ENCODE data around the gene GTPBP4. TPM values are rescaled to one million over a fixed set of nuclear protein-coding genes. Genes with fewer than 3 reads are reported as not detected.

The GTPBP4 gene
- total RNA-seq, 2 experiments from 2014 or later, result 119 to 128 TPM

DNA sequence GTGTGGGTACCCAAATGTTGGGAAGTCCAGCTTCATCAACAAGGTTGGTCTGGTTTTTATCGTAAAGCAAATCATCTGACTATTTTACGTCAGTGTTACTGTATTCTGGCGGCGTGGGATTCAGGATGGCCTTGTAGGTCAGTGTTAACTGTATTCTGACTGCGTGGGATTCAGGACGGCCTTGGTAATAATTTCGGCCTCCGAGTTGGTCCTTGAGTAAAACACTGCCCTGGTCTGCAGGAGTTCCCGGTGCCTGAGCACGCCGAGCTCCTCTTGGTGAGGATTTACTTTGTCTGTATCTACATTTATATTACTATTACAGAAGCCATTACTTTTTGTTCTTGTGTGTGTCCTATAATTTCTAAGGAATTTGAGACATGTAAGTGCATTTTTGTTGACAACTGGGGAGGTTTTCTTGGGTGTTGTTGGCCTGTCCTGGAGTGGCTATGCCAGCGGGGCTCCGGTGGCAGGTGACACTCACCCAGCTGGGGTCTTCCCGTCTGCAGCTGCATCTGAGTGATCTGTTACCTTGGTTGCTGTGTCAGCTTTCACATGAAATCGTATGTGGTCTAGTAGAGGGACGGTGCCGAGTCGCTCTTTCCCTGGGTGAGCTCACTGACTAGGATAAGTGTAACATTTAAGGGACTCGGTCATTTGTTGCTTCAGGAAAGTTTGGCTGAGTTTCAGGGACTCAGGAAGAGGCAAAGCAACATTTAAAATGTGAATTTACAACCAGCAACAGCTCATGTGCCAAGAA, 9.2 kb downstream of the GTPBP4 start:
- Mint-ChIP-seq H3K4me3 (no peak overlapping the region), H3K36me3 (ENCODE audit: low read depth) (peaks cover 88% of the 10 kb centered on the region), H3K9me3 (peaks cover 8% of the 10 kb centered on the region), H3K27me3 (no peaks in the 10 kb centered on the region), H3K4me1 (ENCODE audit: low read depth) (peaks cover 22% of the 10 kb centered on the region), H3K27ac (no peak overlapping the region)
- ChIA-PET CTCF (interaction anchor here (1.2 to 1.5 kb wide), 2 partner anchors 19 to 20 kb away, joined by 3 read pairs; no protein-coding TSS in a partner anchor), POLR2A (interaction anchor here (0.8 to 3.2 kb wide), 5 partner anchors 9 to 51 kb away, joined by 3 to 10 read pairs (median 4); partner anchors contain the start of gene GTPBP4)
- ATAC-seq (no peak), DNase-seq (no peak)
- no peak for TF ChIP-seq CTCF (IDR thresholded peaks at IDR 0.05)
- intact Hi-C loops (cut with micrococcal nuclease), result no loop called here

- Mint-ChIP-seq H3K27me3 (no peaks in the 10 kb centered on the region), H3K27ac (no peak overlapping the region), H3K36me3 (ENCODE audit: low read depth) (peaks cover 79% of the 10 kb centered on the region), H3K9me3 (peaks cover 8% of the 10 kb centered on the region), H3K4me1 (ENCODE audit: low read depth) (peaks cover 21% of the 10 kb centered on the region), H3K4me3 (no peak overlapping the region)
- TF ChIP-seq CTCF (IDR thresholded peaks at IDR 0.05), result no peak
- ATAC-seq, result no peak
- no peak for DNase-seq
- ChIA-PET CTCF (interaction anchor here (0.8 kb wide), 1 partner anchor 34 kb away, joined by 3 read pairs; no protein-coding TSS in a partner anchor), POLR2A (interaction anchor here (0.7 to 2.7 kb wide), 3 partner anchors 8 to 78 kb away, joined by 3 to 18 read pairs (median 9); no protein-coding TSS in a partner anchor)
- intact Hi-C loops (cut with micrococcal nuclease), result no loop called here
These were observed 14.3 kb downstream of the GTPBP4 start for GRCh38 chr10:1002425-1003006.

GRCh38 chr10:1003884-1004670, 15.8 kb downstream of the GTPBP4 start:
- ChIA-PET CTCF (interaction anchor here (0.9 to 1.0 kb wide), 2 partner anchors 8 to 69 kb away, joined by 3 read pairs; no protein-coding TSS in a partner anchor), POLR2A (interaction anchor here (0.7 to 2.7 kb wide), 7 partner anchors 10 to 55 kb away, joined by 3 to 18 read pairs (median 6); no protein-coding TSS in a partner anchor)
- no peak overlapping the region for H3K4me3 Mint-ChIP-seq
- no peak for TF ChIP-seq CTCF (IDR thresholded peaks at IDR 0.05)
- ATAC-seq (no peak), DNase-seq (no peak)
- intact Hi-C loops (cut with micrococcal nuclease), result no loop called here
- no peak overlapping the region for H3K27ac Mint-ChIP-seq
- no peaks in the 10 kb centered on the region for H3K27me3 Mint-ChIP-seq
- peaks cover 76% of the 10 kb centered on the region for H3K36me3 Mint-ChIP-seq (ENCODE audit: low read depth)
- peaks cover 24% of the 10 kb centered on the region for H3K4me1 Mint-ChIP-seq (ENCODE audit: low read depth)
- H3K9me3 Mint-ChIP-seq, result peaks cover 8% of the 10 kb centered on the region

GRCh38 chr10:1006573-1006972, 18.3 kb downstream of the GTPBP4 start:
- ChIA-PET CTCF (no interaction called here), POLR2A (interaction anchor here (1.5 kb wide), 1 partner anchor 30 kb away, joined by 3 read pairs; no protein-coding TSS in a partner anchor)
- Mint-ChIP-seq H3K4me3 (no peak overlapping the region), H3K27me3 (no peaks in the 10 kb centered on the region), H3K4me1 (ENCODE audit: low read depth) (peaks cover 23% of the 10 kb centered on the region), H3K27ac (no peak overlapping the region), H3K9me3 (peaks cover 4% of the 10 kb centered on the region), H3K36me3 (ENCODE audit: low read depth) (peaks cover 76% of the 10 kb centered on the region)
- ATAC-seq (no peak), DNase-seq (no peak)
- intact Hi-C loops (cut with micrococcal nuclease), result no loop called here
- TF ChIP-seq CTCF (IDR thresholded peaks at IDR 0.05), result no peak
